A549 (cell line): ENCODE measurements around the gene SFTPB. TPM values are rescaled to one million over a fixed set of nuclear protein-coding genes. Genes with fewer than 3 reads are reported as not detected.
"Not testable (repeated sequence)": the region's sequence is repeated elsewhere in the genome, so short reads cannot be mapped to it uniquely, and the experiment has no call there.

Source experiments
- ATAC-seq, 2 experiments: fragments of 200-7000 bp in 1 of 2; fragments of >200 bp in 1 of 2; cut with Nextera tagmentation in 1 of 2; cut with Tn5 transposase in 1 of 2; 3 replicates each; pipeline versions ENCODE4 v1.8.0 to v1.9.1; 2018 to 2020; ENCODE audit warnings: mild to moderate bottlenecking in 1 of 2, moderate library complexity in 1 of 2
- CTCF ChIA-PET: fragments of 300-600 bp; sonication (Branson Sonifier 250); formaldehyde crosslinking; extraction: SDS; loops from one replicate; lab custom pipeline; 2021; ENCODE audit warnings: antibody characterized with exemption, inconsistent platforms; lab: Yijun Ruan, JAX
- POLR2A ChIA-PET: fragments of 350-600 bp; formaldehyde crosslinking; extraction: SDS; loops from one replicate; lab custom pipeline; 2021; ENCODE audit warnings: antibody characterized with exemption, inconsistent platforms; lab: Yijun Ruan, JAX
- DNase-seq, 2 experiments: peaks; one replicate each; pipeline versions ENCODE4 v3.0.0 to v3.0.0-alpha.2; 2011 to 2016; ENCODE audit warnings: low read depth in 1 of 2, low spot score in 1 of 2
- FAIRE-seq: peaks from 2 replicates; lab custom pipeline; 2011; peaks lifted over from hg19 to GRCh38; lab: Jason Lieb, UNC
- H3K27ac ChIP-seq, 2 experiments: fragments of >200 bp; sonication (Bioruptor Twin); formaldehyde crosslinking; 3 replicates each; pipeline ENCODE4 v1.5.1; 2016 to 2017
- H3K4me1 ChIP-seq: fragments of >200 bp; sonication (Bioruptor Twin); formaldehyde crosslinking; 3 replicates; pipeline ENCODE4 v1.6.1; 2016
- H3K4me2 ChIP-seq: fragments of >200 bp; sonication (Bioruptor Twin); formaldehyde crosslinking; 3 replicates; pipeline ENCODE4 v1.6.1; 2016
- H3K4me3 ChIP-seq: fragments of >200 bp; sonication (Bioruptor Twin); formaldehyde crosslinking; 3 replicates; pipeline ENCODE4 v1.5.1; 2016
- H3K9me3 ChIP-seq: fragments of >200 bp; sonication (Bioruptor Twin); formaldehyde crosslinking; 3 replicates; pipeline ENCODE4 v1.6.1; 2016
- BCL3 ChIP-seq: fragments of >200 bp; sonication (Bioruptor Twin); formaldehyde crosslinking; IDR thresholded peaks from 3 replicates; pipeline ENCODE4 v1.6.1; 2016
- BHLHE40 ChIP-seq: IDR thresholded peaks from 2 replicates; pipeline ENCODE4 v1.6.1; 2012; ENCODE audit warnings: low read depth, low read length, inconsistent platforms
- CBX8 ChIP-seq: fragments of 200-600 bp; sonication (generic); IDR thresholded peaks from 2 replicates; pipeline ENCODE4 v1.6.1; 2016
- CEBPB ChIP-seq, 2 experiments: fragments of >200 bp in 1 of 2; sonication (Bioruptor Twin) in 1 of 2; formaldehyde crosslinking in 1 of 2; IDR thresholded peaks; 2 replicates each; pipeline ENCODE4 v1.6.1; 2012 to 2016
- CTCF ChIP-seq: fragments of >200 bp; sonication (Bioruptor Twin); formaldehyde crosslinking; IDR thresholded peaks from 3 replicates; pipeline ENCODE4 v1.5.1; 2016
- E2F6 ChIP-seq: IDR thresholded peaks from 2 replicates; pipeline ENCODE4 v1.6.1; 2012; ENCODE audit warnings: low read depth, borderline replicate concordance
- EHMT2 ChIP-seq: fragments of 200-600 bp; sonication (generic); IDR thresholded peaks from 2 replicates; pipeline ENCODE4 v1.6.1; 2016; ENCODE audit warnings: antibody characterized with exemption, low read depth, mild to moderate bottlenecking, moderate library complexity
- HOXA7 ChIP-seq: fragments of 250-450 bp; sonication (Bioruptor Pico); IDR thresholded peaks from 2 replicates; pipeline ENCODE4 v1.5.0; 2020; ENCODE audit warnings: mild to moderate bottlenecking, moderate library complexity
- HOXB5 ChIP-seq: fragments of 250-450 bp; sonication (Bioruptor Pico); IDR thresholded peaks from 2 replicates; pipeline ENCODE4 v1.5.0; 2020; ENCODE audit warnings: mild to moderate bottlenecking, moderate library complexity
- MAFK ChIP-seq: fragments of 450-650 bp; IDR thresholded peaks from 2 replicates; pipeline ENCODE4 v1.6.1; 2014; ENCODE audit not compliant: partially characterized antibody
- MYC ChIP-seq: IDR thresholded peaks from 2 replicates; pipeline ENCODE4 v1.6.1; 2012; ENCODE audit warnings: mild to moderate bottlenecking, inconsistent platforms, low read length, improper control_type of control experiment, borderline replicate concordance
- NR3C1 ChIP-seq: fragments of >200 bp; sonication (Bioruptor Twin); formaldehyde crosslinking; IDR thresholded peaks from 3 replicates; pipeline ENCODE4 v1.6.1; 2017
- POLR2A ChIP-seq: IDR thresholded peaks from 2 replicates; pipeline ENCODE4 v1.6.1; 2012; ENCODE audit warnings: mild to moderate bottlenecking, low read length
- RAD21 ChIP-seq, 2 experiments: fragments of >200 bp in 1 of 2; sonication (Bioruptor Twin) in 1 of 2; formaldehyde crosslinking in 1 of 2; IDR thresholded peaks in 1 of 2; conservative IDR thresholded peaks in 1 of 2; 2 replicates in 1 of 2; 3 replicates in 1 of 2; pipeline ENCODE4 v1.6.1; 2012 to 2018; ENCODE audit warnings: inconsistent platforms in 1 of 2
- RNF2 ChIP-seq: fragments of 200-600 bp; sonication (generic); IDR thresholded peaks from 2 replicates; pipeline ENCODE4 v1.6.1; 2016; ENCODE audit warnings: low read depth, mild to moderate bottlenecking, antibody characterized with exemption, moderate library complexity, borderline replicate concordance
- SMC3 ChIP-seq: fragments of >200 bp; sonication (Bioruptor Twin); formaldehyde crosslinking; IDR thresholded peaks from 3 replicates; pipeline ENCODE4 v1.6.1; 2018; ENCODE audit warnings: inconsistent platforms
- SREBF2 ChIP-seq: fragments of 450-650 bp; IDR thresholded peaks from 2 replicates; pipeline ENCODE4 v1.6.1; 2014; ENCODE audit warnings: mild to moderate bottlenecking, moderate library complexity
- ZFP36 ChIP-seq: fragments of 450-650 bp; IDR thresholded peaks from 2 replicates; pipeline ENCODE4 v1.6.1; 2014; ENCODE audit warnings: borderline replicate concordance; ENCODE audit not compliant: partially characterized antibody
- ZSCAN20 ChIP-seq: fragments of 250-450 bp; sonication (Bioruptor Pico); IDR thresholded peaks from 2 replicates; pipeline ENCODE4 v1.8.0; 2022; ENCODE audit warnings: mild to moderate bottlenecking, moderate library complexity
- WGBS: methylation state at CpG from one replicate; pipeline ENCODE4 v1.1.6; 2017; ENCODE audit errors: missing lambda C conversion rate; 5-methylcytosine and 5-hydroxymethylcytosine counted together
- polyA plus RNA-seq, 4 experiments: library from polyadenylated mRNA; depleted of rRNA in 3 of 4; stranded (reverse); fragments of >200 nt; fragmentation: RNase III in 1 of 4; extraction: RNeasy Plus Mini Kit Qiagen cat#74134 plus additional on column Dnase treatment in 1 of 4; gene quantifications; 2 replicates in 3 of 4; 3 replicates in 1 of 4; pipeline ENCODE4 v1.2.3, GENCODE V29; 2011 to 2017

Gene SFTPB
- polyA plus RNA-seq, 2 of the 4 experiments (the other 2 are of a cell fraction), result not detected

GRCh38 chr2:85659324-85659981 is 8.5 kb downstream of the SFTPB start:
- CTCF ChIA-PET, result interaction anchor here (0.6 to 10.5 kb wide), 11 partner anchors 9 to 421 kb away, joined by 3 to 73 read pairs (median 4); no protein-coding TSS in a partner anchor
- no peak for ATAC-seq
- 91% methylated on average over 12 of the region's 13 CpGs for WGBS

GRCh38 chr2:85657399-85657798 is 10.6 kb downstream of the SFTPB start:
- POLR2A ChIA-PET, result interaction anchor here (0.9 kb wide), 1 partner anchor 9 kb away, joined by 4 read pairs; no protein-coding TSS in a partner anchor
- H3K4me3 ChIP-seq, ATAC-seq, FAIRE-seq, H3K4me2 ChIP-seq, DNase-seq, H3K9me3 ChIP-seq: not testable (repeated sequence)
- WGBS, result 92% methylated on average over 4 of the region's 4 CpGs
- CTCF ChIA-PET, result interaction anchor here (0.6 to 10.5 kb wide), 10 partner anchors 8 to 265 kb away, joined by 3 to 73 read pairs (median 6); no protein-coding TSS in a partner anchor
- Histone ChIP-seq H3K4me1 (peaks cover 51% of the 10 kb centered on the region), H3K27ac (peak overlapping the region in 1 of 2 experiments; percentile 12; a peak in 1 of 6 replicates)

More at GRCh38 chr2:85659324-85659981, 8.5 kb downstream of the SFTPB start:
- no peak for TF ChIP-seq BHLHE40
- TF ChIP-seq CTCF, result no peak
- TF ChIP-seq HOXB5 (CRISPR knock-in tag), result no peak
- TF ChIP-seq ZSCAN20 (CRISPR knock-in tag), result no peak
- TF ChIP-seq, all 56 proteins: peak for 0
- Histone ChIP-seq H3K4me2 (no peak overlapping the region), H3K4me3 (no peak overlapping the region), H3K4me1 (peaks cover 40% of the 10 kb centered on the region), H3K27ac (no peak overlapping the region), H3K9me3 (no peaks in the 10 kb centered on the region)
- DNase-seq (no peak), FAIRE-seq (no peak)
- POLR2A ChIA-PET, result no interaction called here

- FAIRE-seq, result no peak
- no peak overlapping the region for H3K4me3 ChIP-seq
- H3K27ac ChIP-seq, result peak overlapping the region; percentile 36 to 76; a peak in 5 of 6 replicates
- WGBS, result 68% methylated on average over 3 of the region's 3 CpGs
- no peaks in the 10 kb centered on the region for H3K9me3 ChIP-seq
- peak overlapping the region; percentile 57 for H3K4me2 ChIP-seq
- peaks cover 54% of the 10 kb centered on the region for H3K4me1 ChIP-seq
- TF ChIP-seq E2F6 (no peak), CEBPB (IDR thresholded peaks at IDR 0.05) (peak in 1 of 2 experiments; percentile 46; a peak in 1 of 4 replicates)
- TF ChIP-seq, all 56 proteins: peak for 1
- POLR2A ChIA-PET, result no interaction called here
- CTCF ChIA-PET, result interaction anchor here (0.6 to 10.5 kb wide), 6 partner anchors 18 to 264 kb away, joined by 3 to 73 read pairs (median 6); no protein-coding TSS in a partner anchor
- peak in 1 of 2 experiments; percentile 22; a peak in 2 of 6 replicates for ATAC-seq
- no peak for DNase-seq
Measured at GRCh38 chr2:85656468-85656867, 11.5 kb downstream of the SFTPB start.

- no peak for FAIRE-seq
- TF ChIP-seq EHMT2, result no peak
- TF ChIP-seq MAFK, result peak; percentile 9
- TF ChIP-seq HOXA7 (CRISPR knock-in tag), result no peak
- TF ChIP-seq, all 56 proteins: peak for 1
- 51% methylated on average over 7 of the region's 7 CpGs for WGBS
- ChIA-PET POLR2A (no interaction called here), CTCF (interaction anchor here (0.6 to 10.5 kb wide), 5 partner anchors 18 to 831 kb away, joined by 3 to 73 read pairs (median 7); no protein-coding TSS in a partner anchor)
- peak; percentile 33 to 73 for DNase-seq
- ATAC-seq, result peak; percentile 74 to 76
- no peaks in the 10 kb centered on the region for H3K9me3 ChIP-seq
- peak overlapping the region; percentile 36 to 76 for H3K27ac ChIP-seq
- peak overlapping the region; percentile 57 for H3K4me2 ChIP-seq
- no peak overlapping the region for H3K4me3 ChIP-seq
- peaks cover 59% of the 10 kb centered on the region for H3K4me1 ChIP-seq
Measured at GRCh38 chr2:85655961-85656417, 12.0 kb downstream of the SFTPB start.

- CTCF ChIA-PET, result interaction anchor here (0.6 to 6.8 kb wide), 4 partner anchors 17 to 567 kb away, joined by 3 to 54 read pairs (median 11); no protein-coding TSS in a partner anchor
- ATAC-seq (no peak), DNase-seq (no peak), FAIRE-seq (no peak)
- H3K9me3 ChIP-seq, result no peaks in the 10 kb centered on the region
- no peak overlapping the region for H3K4me2 ChIP-seq
- WGBS, result 86% methylated on average over 3 of the region's 3 CpGs
- no peak overlapping the region for H3K4me3 ChIP-seq
- H3K27ac ChIP-seq, result peak overlapping the region in 1 of 2 experiments; percentile 91; a peak in 2 of 6 replicates
- POLR2A ChIA-PET, result no interaction called here
- H3K4me1 ChIP-seq, result peaks cover 79% of the 10 kb centered on the region
- TF ChIP-seq POLR2A (no peak), ZSCAN20 (CRISPR knock-in tag) (no peak), CBX8 (no peak), RNF2 (no peak), EHMT2 (no peak), BCL3 (no peak), RAD21 (conservative IDR thresholded peaks at IDR 0.05 in 1 of 2, IDR thresholded peaks at IDR 0.05 in 1 of 2) (no peak), MYC (no peak), SMC3 (no peak), SREBF2 (no peak), NR3C1 (no peak), ZFP36 (no peak)
Measured at GRCh38 chr2:85653996-85654395, 14.0 kb downstream of the SFTPB start.
